Measurements from ENCODE around the gene ESRRB. TPM values are rescaled to one million over a fixed set of nuclear protein-coding genes. Genes with fewer than 3 reads are reported as not detected.

Gene ESRRB
- total RNA-seq, 1 donor from 2014 or later, result 0.12 TPM

DNA sequence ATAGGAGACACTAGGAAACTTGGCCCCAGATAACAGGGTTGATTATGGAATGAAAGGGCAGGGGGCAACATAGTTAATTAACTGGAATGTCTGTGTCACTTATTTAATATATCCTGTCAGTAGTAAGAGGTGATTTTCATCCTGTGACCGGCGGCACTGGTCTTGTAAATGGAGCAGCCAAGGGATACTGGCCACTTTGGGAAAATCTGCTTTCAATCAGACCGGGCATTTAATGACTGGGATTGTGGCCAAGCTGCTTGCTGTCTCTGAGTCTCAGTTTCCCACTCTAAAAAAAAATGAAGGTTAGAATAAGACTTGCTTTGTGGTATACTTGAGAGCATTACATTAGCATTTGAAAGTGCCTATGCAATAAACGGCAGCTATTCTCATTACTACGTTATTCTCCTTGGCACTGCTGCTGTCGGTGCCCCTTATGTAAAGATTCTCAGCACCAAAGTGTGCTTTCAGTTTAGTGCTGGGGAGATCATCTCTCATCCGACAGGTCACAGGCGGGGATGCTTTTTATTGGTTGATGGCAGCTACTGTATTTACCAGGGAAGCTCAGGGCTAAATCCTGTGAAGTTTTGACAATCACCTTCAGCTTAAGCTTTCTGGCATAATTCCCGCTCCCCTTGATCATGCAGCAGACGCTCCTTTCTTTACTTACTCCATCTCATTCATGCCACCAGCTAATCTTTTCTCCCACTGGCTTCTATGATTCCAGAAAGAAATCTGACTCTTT lies 162.1 kb downstream of the ESRRB start:
- Mint-ChIP-seq H3K27me3 (peaks cover 8% of the 10 kb centered on the region), H3K4me3 (ENCODE audit: low read depth) (no peak overlapping the region), H3K36me3 (ENCODE audit: insufficient read depth) (no peaks in the 10 kb centered on the region), H3K9me3 (ENCODE audit: low read depth) (peaks cover 5% of the 10 kb centered on the region), H3K4me1 (ENCODE audit: low read depth) (peaks cover 7% of the 10 kb centered on the region), H3K27ac (no peak overlapping the region)
- DNase-seq (ENCODE audit: low spot score, unreplicated experiment), result no peak
- TF ChIP-seq, protein P1, sequence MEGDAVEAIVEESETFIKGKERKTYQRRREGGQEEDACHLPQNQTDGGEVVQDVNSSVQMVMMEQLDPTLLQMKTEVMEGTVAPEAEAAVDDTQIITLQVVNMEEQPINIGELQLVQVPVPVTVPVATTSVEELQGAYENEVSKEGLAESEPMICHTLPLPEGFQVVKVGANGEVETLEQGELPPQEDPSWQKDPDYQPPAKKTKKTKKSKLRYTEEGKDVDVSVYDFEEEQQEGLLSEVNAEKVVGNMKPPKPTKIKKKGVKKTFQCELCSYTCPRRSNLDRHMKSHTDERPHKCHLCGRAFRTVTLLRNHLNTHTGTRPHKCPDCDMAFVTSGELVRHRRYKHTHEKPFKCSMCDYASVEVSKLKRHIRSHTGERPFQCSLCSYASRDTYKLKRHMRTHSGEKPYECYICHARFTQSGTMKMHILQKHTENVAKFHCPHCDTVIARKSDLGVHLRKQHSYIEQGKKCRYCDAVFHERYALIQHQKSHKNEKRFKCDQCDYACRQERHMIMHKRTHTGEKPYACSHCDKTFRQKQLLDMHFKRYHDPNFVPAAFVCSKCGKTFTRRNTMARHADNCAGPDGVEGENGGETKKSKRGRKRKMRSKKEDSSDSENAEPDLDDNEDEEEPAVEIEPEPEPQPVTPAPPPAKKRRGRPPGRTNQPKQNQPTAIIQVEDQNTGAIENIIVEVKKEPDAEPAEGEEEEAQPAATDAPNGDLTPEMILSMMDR (IDR thresholded peaks at IDR 0.05; ENCODE audit: unreplicated experiment), result no peak

DNA sequence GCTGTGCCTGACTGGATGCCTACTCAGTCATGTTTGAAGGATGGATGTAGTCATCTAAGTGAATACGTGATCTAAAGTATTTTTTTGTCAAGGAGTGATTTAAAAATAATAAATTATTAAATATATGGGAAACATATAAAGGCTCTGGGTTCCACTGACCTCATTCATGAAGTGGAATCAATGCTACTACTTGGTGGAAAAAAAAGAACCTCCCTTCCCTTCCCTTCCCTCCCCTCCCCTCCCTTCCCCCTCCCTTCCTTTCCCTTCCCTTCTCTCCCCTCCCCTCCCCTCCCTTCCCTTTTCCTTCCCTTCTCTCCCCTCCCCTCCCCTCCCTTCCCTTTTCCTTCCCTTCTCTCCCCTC lies 162.7 kb downstream of the ESRRB start:
- peaks cover 8% of the 10 kb centered on the region for H3K27me3 Mint-ChIP-seq
- TF ChIP-seq, protein P1 (IDR thresholded peaks at IDR 0.05; ENCODE audit: unreplicated experiment), result no peak

DNA sequence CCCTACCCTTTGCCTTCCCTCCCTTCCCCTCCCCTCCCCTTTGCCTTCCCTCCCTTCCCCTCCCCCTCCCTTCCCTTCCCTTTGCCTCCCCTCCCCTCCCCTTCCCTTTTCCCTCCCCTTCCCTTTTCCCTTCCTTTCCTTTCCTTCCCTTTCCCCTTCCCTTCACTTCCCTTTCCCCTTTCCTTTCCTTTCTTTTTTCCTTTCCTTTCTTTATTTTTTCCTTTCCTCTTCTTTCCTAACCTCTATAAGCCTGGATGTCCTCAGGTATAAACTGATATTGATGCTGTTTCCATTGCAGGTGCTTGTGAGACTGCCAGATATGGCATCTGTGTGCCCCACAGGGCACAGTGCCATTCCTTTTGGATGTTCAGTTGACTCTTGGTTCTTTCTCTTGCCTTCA lies 163.2 kb downstream of the ESRRB start:
- TF ChIP-seq, protein P1 (IDR thresholded peaks at IDR 0.05; ENCODE audit: unreplicated experiment), result no peak
- peaks cover 5% of the 10 kb centered on the region for H3K9me3 Mint-ChIP-seq (ENCODE audit: low read depth)
- H3K4me1 Mint-ChIP-seq (ENCODE audit: low read depth), result peaks cover 7% of the 10 kb centered on the region

More for the DNA sequence above, 162.7 kb downstream of the ESRRB start:
- no peak for DNase-seq (ENCODE audit: low spot score, unreplicated experiment)
- H3K27ac Mint-ChIP-seq, result no peak overlapping the region
- H3K4me3 Mint-ChIP-seq (ENCODE audit: low read depth), result no peak overlapping the region
- no peaks in the 10 kb centered on the region for H3K36me3 Mint-ChIP-seq (ENCODE audit: insufficient read depth)
- H3K9me3 Mint-ChIP-seq (ENCODE audit: low read depth), result peaks cover 5% of the 10 kb centered on the region
- peaks cover 7% of the 10 kb centered on the region for H3K4me1 Mint-ChIP-seq (ENCODE audit: low read depth)

DNA sequence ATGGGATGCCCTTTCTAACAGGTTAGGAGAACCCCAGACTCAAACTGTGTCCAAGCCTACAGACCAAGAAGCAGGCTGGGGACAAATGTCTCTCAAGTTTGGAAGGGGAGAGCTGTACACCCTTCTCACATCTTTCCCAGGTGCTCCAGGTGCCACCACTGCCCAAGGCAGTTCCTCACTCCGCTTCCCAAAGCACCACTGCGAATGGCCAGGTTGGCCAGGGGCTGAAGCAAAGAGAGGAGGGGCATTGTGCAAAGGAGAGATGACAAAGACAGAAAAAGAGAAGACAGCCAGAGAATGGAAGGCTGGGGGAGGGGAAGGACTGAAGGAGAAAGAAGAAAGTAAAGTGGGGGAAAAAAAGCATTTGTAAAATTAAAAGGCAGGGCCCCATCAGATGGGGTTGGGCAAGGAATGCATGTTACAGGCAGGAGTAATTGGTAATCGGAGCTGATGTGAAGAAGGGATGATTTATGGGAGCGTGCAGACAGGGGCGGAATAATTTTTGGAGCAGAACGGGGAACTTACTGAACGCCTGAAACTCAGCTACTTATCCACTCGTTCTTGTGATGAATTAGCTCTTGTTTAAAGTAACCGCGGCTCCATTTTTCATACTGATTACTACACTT lies 165.8 kb downstream of the ESRRB start:
- TF ChIP-seq, protein P1 (IDR thresholded peaks at IDR 0.05; ENCODE audit: unreplicated experiment), result no peak
- no peak for DNase-seq (ENCODE audit: low spot score, unreplicated experiment)
- H3K36me3 Mint-ChIP-seq (ENCODE audit: insufficient read depth), result no peaks in the 10 kb centered on the region
- no peaks in the 10 kb centered on the region for H3K9me3 Mint-ChIP-seq (ENCODE audit: low read depth)
- no peak overlapping the region for H3K4me3 Mint-ChIP-seq (ENCODE audit: low read depth)
- H3K4me1 Mint-ChIP-seq (ENCODE audit: low read depth), result peaks cover 7% of the 10 kb centered on the region
- H3K27me3 Mint-ChIP-seq, result peaks cover 8% of the 10 kb centered on the region
- no peak overlapping the region for H3K27ac Mint-ChIP-seq

More for the DNA sequence above, 163.2 kb downstream of the ESRRB start:
- DNase-seq (ENCODE audit: low spot score, unreplicated experiment), result no peak
- Mint-ChIP-seq H3K27me3 (peaks cover 8% of the 10 kb centered on the region), H3K36me3 (ENCODE audit: insufficient read depth) (no peaks in the 10 kb centered on the region), H3K4me3 (ENCODE audit: low read depth) (no peak overlapping the region), H3K27ac (no peak overlapping the region)

DNA sequence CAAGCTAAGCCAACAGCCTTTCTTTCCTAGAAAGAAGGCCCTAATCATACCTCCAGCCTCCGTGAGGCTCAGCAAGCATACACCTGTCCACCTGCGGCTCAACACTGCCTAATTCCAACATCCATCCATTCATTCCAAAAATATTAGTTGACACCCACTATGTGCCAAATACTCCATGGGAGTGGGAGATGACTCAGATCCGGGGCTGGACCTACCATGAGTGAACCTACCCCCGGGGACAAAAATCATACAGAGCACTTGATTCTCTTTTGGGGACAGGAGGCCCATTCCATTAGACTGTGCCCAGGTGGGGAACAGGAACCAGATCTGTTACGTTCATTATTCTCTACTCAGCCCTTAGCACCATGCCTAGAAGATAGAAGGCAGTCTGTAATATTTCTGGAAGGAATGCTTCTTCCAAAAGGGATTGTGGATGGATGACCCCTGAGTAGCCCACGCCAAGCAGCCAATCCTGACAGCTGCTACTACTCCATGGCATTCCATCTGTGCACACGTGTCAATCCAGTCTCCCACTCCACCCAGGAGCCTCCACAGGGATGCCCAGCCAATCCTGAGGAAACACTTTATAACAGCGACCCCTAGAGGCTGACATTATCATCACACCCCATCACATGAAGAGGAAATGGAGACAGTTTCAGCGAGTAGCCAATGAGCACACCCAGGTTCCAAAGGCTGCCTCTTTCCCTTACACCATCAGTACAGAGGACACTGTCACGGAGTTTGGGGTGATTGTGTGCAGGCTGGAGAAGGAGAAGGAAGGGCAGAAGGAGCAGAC lies 170.7 kb downstream of the ESRRB start:
- no peaks in the 10 kb centered on the region for H3K36me3 Mint-ChIP-seq (ENCODE audit: insufficient read depth)
- H3K9me3 Mint-ChIP-seq (ENCODE audit: low read depth), result no peaks in the 10 kb centered on the region
- peak; percentile 18 for DNase-seq (ENCODE audit: low spot score, unreplicated experiment)
- peaks cover 3% of the 10 kb centered on the region for H3K27me3 Mint-ChIP-seq
- peak overlapping the region; percentile 33 for H3K27ac Mint-ChIP-seq
- no peak overlapping the region for H3K4me3 Mint-ChIP-seq (ENCODE audit: low read depth)
- H3K4me1 Mint-ChIP-seq (ENCODE audit: low read depth), result peaks cover 17% of the 10 kb centered on the region
- TF ChIP-seq, protein P1 (IDR thresholded peaks at IDR 0.05; ENCODE audit: unreplicated experiment), result peak; percentile 66

Data from progenitor cell of endocrine pancreas (in vitro differentiated cells).